Neural cell (in vitro differentiated cells): ENCODE results near the gene LCLAT1. TPM values are rescaled to one million over a fixed set of nuclear protein-coding genes. Genes with fewer than 3 reads are reported as not detected.

Experiments used
- H2AFZ ChIP-seq: fragments of 200-600, 300-800 bp; sonication (generic), shearing (Covaris generic); 2 replicates; pipeline ENCODE4 v1.6.0; 2014; ENCODE audit warnings: low read depth, mild to moderate bottlenecking, antibody characterized with exemption, low read length, moderate library complexity
- H3F3A ChIP-seq: fragments of 200-600 bp; shearing (Covaris generic); 2 replicates; pipeline ENCODE4 v1.6.1; 2016; ENCODE audit warnings: mild to moderate bottlenecking, moderate library complexity, mixed read lengths, antibody characterized with exemption, low read length; ENCODE audit not compliant: insufficient read depth, poor library complexity, severe bottlenecking
- H3K27ac ChIP-seq: fragments of 200-600, 300-800 bp; sonication (generic), shearing (Covaris generic); 2 replicates; pipeline ENCODE4 v1.5.1; 2014; ENCODE audit warnings: mild to moderate bottlenecking, low read length, moderate library complexity
- H3K27me3 ChIP-seq: fragments of 300-800, 200-600 bp; sonication (generic), shearing (Covaris generic); 2 replicates; pipeline ENCODE4 v1.6.0; 2014; ENCODE audit warnings: mild to moderate bottlenecking, low read depth, low read length, moderate library complexity; ENCODE audit not compliant: insufficient read depth
- H3K36me3 ChIP-seq: fragments of 300-800, 200-600 bp; sonication (generic), shearing (Covaris generic); 2 replicates; pipeline ENCODE4 v1.5.1; 2014; ENCODE audit warnings: mild to moderate bottlenecking, antibody characterized with exemption, low read length, moderate library complexity; ENCODE audit not compliant: insufficient read depth
- H3K4me2 ChIP-seq: fragments of 300-800, 200-600 bp; sonication (generic), shearing (Covaris generic); 2 replicates; pipeline ENCODE4 v1.6.0; 2014; ENCODE audit warnings: mild to moderate bottlenecking, low read length
- H3K4me3 ChIP-seq: fragments of 300-800, 200-600 bp; sonication (generic), shearing (Covaris generic); 2 replicates; pipeline ENCODE4 v1.5.1; 2014; ENCODE audit warnings: mild to moderate bottlenecking, low read length, moderate library complexity
- H3K79me2 ChIP-seq: fragments of 200-600 bp; shearing (Covaris generic); replicated peaks from 2 replicates; pipeline ENCODE4 v1.6.0; 2014; ENCODE audit warnings: mild to moderate bottlenecking, low read length, moderate library complexity; ENCODE audit not compliant: insufficient read depth
- H3K9ac ChIP-seq: fragments of 300-800, 200-600 bp; sonication (generic), shearing (Covaris generic); 2 replicates; pipeline ENCODE4 v1.6.1; 2016; ENCODE audit warnings: mild to moderate bottlenecking, low read length, mixed read lengths
- H3K9me2 ChIP-seq: fragments of 200-600 bp; shearing (Covaris generic); 2 replicates; pipeline ENCODE4 v1.6.1; 2016; ENCODE audit warnings: mild to moderate bottlenecking, low read length, mixed read lengths; ENCODE audit not compliant: insufficient read depth
- H3K9me3 ChIP-seq: fragments of 200-600, 300-800 bp; sonication (generic), shearing (Covaris generic); 2 replicates; pipeline ENCODE4 v1.6.1; 2016; ENCODE audit warnings: mild to moderate bottlenecking, mixed run types, low read length, moderate library complexity, mixed read lengths
- H4K20me1 ChIP-seq: fragments of 200-600 bp; shearing (Covaris generic); 2 replicates; pipeline ENCODE4 v1.6.1; 2016; ENCODE audit warnings: mild to moderate bottlenecking, mixed run types; ENCODE audit not compliant: insufficient read depth
- EP300 ChIP-seq: fragments of 450-650 bp; conservative IDR thresholded peaks from 2 replicates; pipeline ENCODE4 v1.6.1; 2014; ENCODE audit warnings: antibody characterized with exemption, mild to moderate bottlenecking, moderate library complexity; ENCODE audit not compliant: poor library complexity, severe bottlenecking
- EZH2 ChIP-seq: fragments of 200-600, 300-800 bp; shearing (Covaris generic), sonication (generic); IDR thresholded peaks from 2 replicates; pipeline ENCODE4 v1.6.1; 2014; ENCODE audit warnings: antibody characterized with exemption, low read length, borderline replicate concordance, mild to moderate bottlenecking; ENCODE audit not compliant: insufficient read depth, poor library complexity, severe bottlenecking
- MXI1 ChIP-seq: fragments of 450-650 bp; conservative IDR thresholded peaks from 2 replicates; pipeline ENCODE4 v1.6.1; 2014; ENCODE audit warnings: antibody characterized with exemption, mild to moderate bottlenecking; ENCODE audit not compliant: poor library complexity, severe bottlenecking
- POLR2AphosphoS5 ChIP-seq: IDR thresholded peaks from 2 replicates; pipeline ENCODE4 v1.6.1; 2012
- RAD21 ChIP-seq: fragments of 450-650 bp; conservative IDR thresholded peaks from 2 replicates; pipeline ENCODE4 v1.6.1; 2014; ENCODE audit warnings: antibody characterized with exemption, mild to moderate bottlenecking, moderate library complexity
- REST ChIP-seq: IDR thresholded peaks from 2 replicates; pipeline ENCODE4 v1.6.1; 2012; ENCODE audit warnings: borderline replicate concordance
- SMC3 ChIP-seq: fragments of 450-650 bp; conservative IDR thresholded peaks from 2 replicates; pipeline ENCODE4 v1.6.1; 2014; ENCODE audit warnings: antibody characterized with exemption, mild to moderate bottlenecking, moderate library complexity; ENCODE audit not compliant: poor library complexity
- TAF1 ChIP-seq: IDR thresholded peaks from 2 replicates; pipeline ENCODE4 v1.6.1; 2012; ENCODE audit warnings: low read depth
- polyA plus RNA-seq: library from polyadenylated mRNA; depleted of rRNA; stranded (reverse); fragments of >200 nt; gene quantifications from 2 replicates; pipeline ENCODE4 v1.2.3, GENCODE V29; 2014
- TF ChIP-seq, protein P1 (sequence below): fragments of 450-650 bp; IDR thresholded peaks from 2 replicates; pipeline ENCODE4 v1.5.1; 2014; ENCODE audit warnings: antibody characterized with exemption, mild to moderate bottlenecking, moderate library complexity; ENCODE audit not compliant: poor library complexity, severe bottlenecking

Gene LCLAT1
- polyA plus RNA-seq, 1 donor from 2014 or later: 5.8 TPM

DNA sequence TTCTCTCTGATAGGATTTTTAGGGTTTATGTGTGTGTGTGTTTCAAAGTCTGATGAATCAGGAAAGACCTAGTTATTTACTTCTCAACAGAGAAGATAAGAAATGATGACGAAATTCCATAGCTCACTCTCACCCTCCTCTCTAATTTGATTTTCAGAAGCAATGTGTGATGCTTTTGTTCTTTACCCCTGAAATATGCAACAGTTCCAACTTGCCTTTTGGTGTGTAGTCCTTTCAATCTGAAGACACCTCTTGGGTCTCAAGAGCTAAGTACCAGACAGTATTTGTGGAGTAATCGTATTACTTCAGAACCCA is 18.7 kb upstream of the LCLAT1 start:
- no peaks in the 10 kb centered on the region for H3K36me3 ChIP-seq
- H3K27me3 ChIP-seq: no peaks in the 10 kb centered on the region
- H2AFZ ChIP-seq: no peak overlapping the region
- H3K9ac ChIP-seq: no peak overlapping the region
- no peak overlapping the region for H3K4me3 ChIP-seq
- no peak overlapping the region for H3K4me2 ChIP-seq
- H3K9me3 ChIP-seq: no peaks in the 10 kb centered on the region
- H3K79me2 ChIP-seq: no peaks in the 10 kb centered on the region
- H4K20me1 ChIP-seq: no peaks in the 10 kb centered on the region
- no peak for TF ChIP-seq TAF1
- no peak for TF ChIP-seq RAD21
- no peak for TF ChIP-seq POLR2AphosphoS5
- TF ChIP-seq, protein P1, sequence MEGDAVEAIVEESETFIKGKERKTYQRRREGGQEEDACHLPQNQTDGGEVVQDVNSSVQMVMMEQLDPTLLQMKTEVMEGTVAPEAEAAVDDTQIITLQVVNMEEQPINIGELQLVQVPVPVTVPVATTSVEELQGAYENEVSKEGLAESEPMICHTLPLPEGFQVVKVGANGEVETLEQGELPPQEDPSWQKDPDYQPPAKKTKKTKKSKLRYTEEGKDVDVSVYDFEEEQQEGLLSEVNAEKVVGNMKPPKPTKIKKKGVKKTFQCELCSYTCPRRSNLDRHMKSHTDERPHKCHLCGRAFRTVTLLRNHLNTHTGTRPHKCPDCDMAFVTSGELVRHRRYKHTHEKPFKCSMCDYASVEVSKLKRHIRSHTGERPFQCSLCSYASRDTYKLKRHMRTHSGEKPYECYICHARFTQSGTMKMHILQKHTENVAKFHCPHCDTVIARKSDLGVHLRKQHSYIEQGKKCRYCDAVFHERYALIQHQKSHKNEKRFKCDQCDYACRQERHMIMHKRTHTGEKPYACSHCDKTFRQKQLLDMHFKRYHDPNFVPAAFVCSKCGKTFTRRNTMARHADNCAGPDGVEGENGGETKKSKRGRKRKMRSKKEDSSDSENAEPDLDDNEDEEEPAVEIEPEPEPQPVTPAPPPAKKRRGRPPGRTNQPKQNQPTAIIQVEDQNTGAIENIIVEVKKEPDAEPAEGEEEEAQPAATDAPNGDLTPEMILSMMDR: no peak
- no peak for TF ChIP-seq SMC3
- TF ChIP-seq MXI1: no peak
- TF ChIP-seq EZH2: no peak
- no peak for TF ChIP-seq EP300
- H3F3A ChIP-seq: no peaks in the 10 kb centered on the region
- no peak overlapping the region for H3K27ac ChIP-seq
- no peaks in the 10 kb centered on the region for H3K9me2 ChIP-seq

DNA sequence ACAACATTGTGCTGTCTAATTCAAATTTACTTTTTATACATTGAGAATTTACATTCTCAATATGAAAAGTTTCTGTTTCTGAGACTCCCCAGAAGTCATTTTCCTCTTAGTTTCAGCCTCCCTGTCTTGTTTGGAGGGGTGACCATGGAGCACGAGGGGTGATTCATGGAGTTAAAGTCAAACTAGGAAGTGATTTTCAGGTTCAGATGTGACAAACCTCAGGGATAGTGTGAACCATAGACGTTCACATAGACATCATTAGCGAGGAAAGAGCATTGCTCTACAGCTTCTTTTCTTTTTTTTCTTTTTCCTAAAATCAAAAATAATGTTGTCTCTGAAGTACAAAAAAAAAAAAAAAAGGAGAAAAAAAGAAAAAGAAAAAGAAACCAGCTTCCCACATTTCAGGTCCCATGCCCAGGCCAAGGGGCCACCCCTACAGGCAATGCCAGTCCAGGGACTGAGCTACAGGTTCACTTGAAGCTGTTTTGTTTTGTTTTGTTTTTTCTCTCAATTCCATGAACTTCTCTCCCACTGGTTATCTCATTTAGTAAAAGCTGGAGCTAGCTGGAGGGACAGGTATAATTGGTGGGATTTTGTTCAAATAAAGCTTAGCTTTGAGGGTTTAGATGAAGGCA is 18.1 kb upstream of the LCLAT1 start:
- no peak for TF ChIP-seq MXI1
- no peak for TF ChIP-seq POLR2AphosphoS5
- no peak for TF ChIP-seq SMC3
- no peak for TF ChIP-seq TAF1
- TF ChIP-seq RAD21: no peak
- TF ChIP-seq EP300: no peak
- TF ChIP-seq EZH2: no peak
- TF ChIP-seq, protein P1: no peak
- no peak for TF ChIP-seq REST
- Histone ChIP-seq H3K79me2 (no peaks in the 10 kb centered on the region), H3K27me3 (no peaks in the 10 kb centered on the region), H3K9me2 (no peaks in the 10 kb centered on the region), H3K9ac (no peak overlapping the region), H3K36me3 (no peaks in the 10 kb centered on the region), H2AFZ (no peak overlapping the region), H4K20me1 (no peaks in the 10 kb centered on the region), H3K4me2 (no peak overlapping the region), H3K9me3 (no peaks in the 10 kb centered on the region), H3K27ac (no peak overlapping the region), H3F3A (no peaks in the 10 kb centered on the region), H3K4me3 (no peak overlapping the region)
